Measurements from ENCODE around the gene ZC3H14. TPM values are rescaled to one million over a fixed set of nuclear protein-coding genes. Genes with fewer than 3 reads are reported as not detected.

The ZC3H14 gene
- total and polyA plus RNA-seq, 4 donors, result 16.0 to 55.1 (median 41.3) TPM

DNA sequence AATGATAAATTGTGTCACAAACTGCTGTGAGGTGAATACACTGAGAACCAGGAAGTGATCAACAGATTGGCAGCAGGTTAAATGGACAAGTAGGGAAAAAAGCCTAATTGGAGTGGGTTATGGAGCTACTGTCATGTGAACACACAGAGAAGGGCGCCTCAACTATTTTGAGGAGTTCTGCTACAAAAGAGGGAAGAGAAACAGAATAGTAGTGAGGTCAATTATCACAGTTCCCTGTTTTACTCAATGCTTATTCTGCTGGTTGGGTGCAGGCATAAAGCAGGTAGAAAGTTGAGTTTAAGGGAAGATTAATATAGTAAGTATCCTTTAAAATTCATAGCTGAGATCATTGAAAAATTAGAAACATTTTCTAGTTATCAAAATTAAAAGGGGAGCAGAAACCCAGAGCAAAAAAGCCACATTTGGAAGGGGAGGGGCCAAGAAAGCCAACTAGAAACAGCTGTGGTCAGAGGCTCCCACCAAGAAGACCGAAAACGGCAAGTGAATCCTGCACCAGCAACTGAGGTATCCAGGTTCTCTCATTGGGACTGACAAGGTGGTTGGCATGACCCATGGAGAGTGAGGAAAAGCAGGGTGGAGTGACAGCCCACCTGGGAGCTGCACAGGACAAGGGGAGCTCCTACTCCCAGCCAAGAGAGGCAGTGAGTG lies 105.7 kb downstream of the ZC3H14 start:
- ATAC-seq (ENCODE audit: low FRiP score), result no peak
- Histone ChIP-seq H3K27ac (ENCODE audit: low read depth in 1 of 2, low read length in 2 of 2) (no peak overlapping the region), H3K4me1 (ENCODE audit: control insufficient read depth in 1 of 2, insufficient read depth in 2 of 2, low read length in 2 of 2) (no peaks in the 10 kb centered on the region), H3K27me3 (ENCODE audit: control insufficient read depth in 1 of 2, insufficient read depth in 2 of 2, low read length in 1 of 2) (no peaks in the 10 kb centered on the region), H3K9me3 (ENCODE audit: control insufficient read depth, low read length) (no peaks in the 10 kb centered on the region), H3K36me3 (ENCODE audit: control insufficient read depth in 1 of 2, insufficient read depth in 2 of 2, low read length in 1 of 2) (no peaks in the 10 kb centered on the region), H3K4me3 (ENCODE audit: low read length in 2 of 2) (no peak overlapping the region)
- 85 to 87% methylated on average over 3 of the region's 3 CpGs for WGBS, 2 donors
- intact Hi-C loops (cut with DNase I), result loop anchor here (5.0 kb wide), 2 partner anchors 199 to 204 kb away; no protein-coding TSS in a partner anchor
- no peak for DNase-seq

DNA sequence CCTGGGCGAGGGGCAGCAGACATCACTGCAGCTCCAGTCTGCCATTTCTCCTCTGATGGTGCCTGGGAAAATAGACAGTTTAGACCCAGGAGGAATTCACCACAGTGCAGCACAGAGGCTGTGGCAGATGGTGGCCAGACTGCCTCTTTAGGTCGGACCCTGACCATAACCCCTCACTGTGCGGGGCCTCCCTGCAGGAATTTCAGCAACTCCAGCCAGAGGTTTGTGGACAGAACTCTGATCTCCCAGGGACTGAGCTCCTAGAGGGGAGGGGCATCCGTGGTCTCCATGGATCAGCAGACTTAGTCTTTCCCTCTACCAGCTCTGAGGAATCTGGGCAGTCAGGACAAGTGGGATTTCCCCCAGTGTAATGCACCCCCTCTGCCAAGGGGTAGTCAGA lies 106.5 kb downstream of the ZC3H14 start:
- DNase-seq (no peak), ATAC-seq (ENCODE audit: low FRiP score) (no peak)
- H3K9me3 ChIP-seq (ENCODE audit: control insufficient read depth, low read length), result no peaks in the 10 kb centered on the region
- H3K27me3 ChIP-seq (ENCODE audit: control insufficient read depth in 1 of 2, insufficient read depth in 2 of 2, low read length in 1 of 2), result no peaks in the 10 kb centered on the region
- WGBS, 2 donors, result 31 to 49% methylated on average over 4 of the region's 4 CpGs
- no peak overlapping the region for H3K4me3 ChIP-seq (ENCODE audit: low read length in 2 of 2)
- H3K4me1 ChIP-seq (ENCODE audit: control insufficient read depth in 1 of 2, insufficient read depth in 2 of 2, low read length in 2 of 2), result no peaks in the 10 kb centered on the region
- H3K36me3 ChIP-seq (ENCODE audit: control insufficient read depth in 1 of 2, insufficient read depth in 2 of 2, low read length in 1 of 2), result no peaks in the 10 kb centered on the region
- no peak overlapping the region for H3K27ac ChIP-seq (ENCODE audit: low read depth in 1 of 2, low read length in 2 of 2)
- intact Hi-C loops (cut with DNase I), result loop anchor here (5.0 kb wide), 2 partner anchors 198 to 203 kb away; no protein-coding TSS in a partner anchor

Other genes starting within 250 kb of the ZC3H14 start
- not detected for gene KCNK10, start 239.8 kb upstream of the ZC3H14 start, total RNA-seq
- gene KCNK10, start 239.8 kb upstream of the ZC3H14 start, polyA plus RNA-seq, result not detected
- 10 to 100 TPM in 1 of 2 donors, 1 to 10 TPM in 1; 7.1 to 17.7 TPM for gene SPATA7, start 177.4 kb upstream of the ZC3H14 start, total RNA-seq
- gene SPATA7, start 177.4 kb upstream of the ZC3H14 start, polyA plus RNA-seq, result 10 to 100 TPM in 1 of 2 donors, 1 to 10 TPM in 1; 5.5 to 14.7 TPM
- gene PTPN21, start 8.0 kb upstream of the ZC3H14 start, total RNA-seq, result 10 to 100 TPM; 45.8 to 53.7 TPM
- 10 to 100 TPM; 15.6 to 26.4 TPM for gene PTPN21, start 8.0 kb upstream of the ZC3H14 start, polyA plus RNA-seq
- gene EML5, start 229.9 kb downstream of the ZC3H14 start, total RNA-seq, result 1 to 10 TPM in 1 of 2 donors, under 1 TPM in 1; 0.39 to 1.6 TPM
- gene EML5, start 229.9 kb downstream of the ZC3H14 start, polyA plus RNA-seq, result under 1 TPM; 0.18 to 0.63 TPM

Measured in aorta (tissue), 5 donors.